Keratinocyte (primary cell): ENCODE measurements around the gene TTC13.
"Not testable (repeated sequence)": the region's sequence is repeated elsewhere in the genome, so short reads cannot be mapped to it uniquely, and the experiment has no call there.

Source experiments
- CTCF ChIP-seq, 3 experiments: IDR thresholded peaks in 1 of 3; conservative IDR thresholded peaks in 1 of 3; optimal IDR thresholded peaks in 1 of 3; 2 replicates in 2 of 3; 3 replicates in 1 of 3; pipeline versions ENCODE3 to v1.5.1; 2011; ENCODE audit warnings: low read length in 3 of 3, mild to moderate bottlenecking in 3 of 3, moderate library complexity in 2 of 3, control low read depth in 1 of 3, inconsistent platforms in 1 of 3; ENCODE audit not compliant: insufficient read depth in 2 of 3; ENCODE audit errors: extremely low read depth in 1 of 3
- EZH2 ChIP-seq: IDR thresholded peaks from one replicate; pipeline ENCODE4 v1.6.1; 2012; ENCODE audit warnings: inconsistent platforms, mild to moderate bottlenecking, low read length, moderate library complexity

GRCh38 chr1:231022543-231022942 lies 43.9 kb upstream of the TTC13 start:
- TF ChIP-seq CTCF (optimal IDR thresholded peaks at IDR 0.05 in 1 of 3, IDR thresholded peaks at IDR 0.05 in 1 of 3, conservative IDR thresholded peaks at IDR 0.05 in 1 of 3; ENCODE audit: extremely low read depth in 1 of 3, insufficient read depth in 2 of 3, low read length in 3 of 3); EZH2: not testable (repeated sequence)
